ENCODE results near the gene NUDCD2. TPM values are rescaled to one million over a fixed set of nuclear protein-coding genes. Genes with fewer than 3 reads are reported as not detected.
A peak's percentile ranks its signal among the peaks of the same experiment; 100 is the strongest.

The NUDCD2 gene
- total RNA-seq, 4 donors from 2014 or later: 3.1 to 8.5 (median 6.7) TPM

GRCh38 chr5:163505368-163506094 is 45.6 kb upstream of the NUDCD2 start, which contains the start of gene MAT2B:
TSS of gene MAT2B (plus strand) at chr5:163505619. CDS start at chr5:163505687, 68 bp downstream.
- 0% methylated on average over 58 to 64 of the region's 64 CpGs for WGBS, 2 donors
- intact Hi-C loops (cut with DNase I; ENCODE audit: low total_unique reads): no loop called here
- peak within 1 kb of the TSS; percentile 64 for H3K4me3 ChIP-seq (ENCODE audit: low read depth, poor library complexity, severe bottlenecking)
- TF ChIP-seq POLR2A (IDR thresholded peaks at IDR 0.05) (peak in 1 of 2 donors; percentile 88), CTCF (IDR thresholded peaks at IDR 0.05) (peak in 1 of 3 donors; percentile 26)
- peak; percentile 94 to 99 for DNase-seq (ENCODE audit: low spot score in 2 of 2)

DNA sequence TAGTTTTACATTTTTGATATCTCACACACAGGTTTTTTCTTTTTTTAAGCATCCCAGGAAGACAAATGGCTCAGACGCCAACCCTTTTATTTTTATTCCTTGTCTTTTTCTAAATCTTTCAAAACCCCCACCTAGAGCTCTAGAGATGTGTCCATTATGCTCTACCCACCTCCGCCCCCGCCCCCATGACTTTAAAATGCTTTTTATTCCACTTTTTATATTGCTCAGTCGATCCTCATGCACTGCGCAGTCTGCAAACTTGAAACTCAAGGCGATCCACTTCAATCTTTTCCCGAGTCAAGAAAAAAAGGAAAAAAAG is 45.1 kb upstream of the NUDCD2 start:
- no peak for DNase-seq (ENCODE audit: low spot score in 2 of 2)
- intact Hi-C loops (cut with DNase I; ENCODE audit: low total_unique reads): no loop called here
- WGBS, 2 donors: 0 to 1% methylated on average over 7 of the region's 7 CpGs
- TF ChIP-seq POLR2A (IDR thresholded peaks at IDR 0.05) (no peak), CTCF (IDR thresholded peaks at IDR 0.05) (no peak)
- peak overlapping the region; percentile 64 for H3K4me3 ChIP-seq (ENCODE audit: low read depth, poor library complexity, severe bottlenecking)

GRCh38 chr5:163504079-163504931 is 44.4 kb upstream of the NUDCD2 start:
- no peak for TF ChIP-seq CTCF (IDR thresholded peaks at IDR 0.05)
- no peak for TF ChIP-seq POLR2A (IDR thresholded peaks at IDR 0.05)
- intact Hi-C loops (cut with DNase I; ENCODE audit: low total_unique reads): no loop called here
- no peak overlapping the region for H3K4me3 ChIP-seq (ENCODE audit: low read depth, poor library complexity, severe bottlenecking)
- 0% methylated on average over 27 of the region's 27 CpGs for WGBS, 2 donors
- DNase-seq (ENCODE audit: low spot score in 2 of 2): peak; percentile 59 to 89

GRCh38 chr5:163503106-163504078 is 43.5 kb upstream of the NUDCD2 start:
- intact Hi-C loops (cut with DNase I; ENCODE audit: low total_unique reads): no loop called here
- H3K4me3 ChIP-seq (ENCODE audit: low read depth, poor library complexity, severe bottlenecking): no peak overlapping the region
- WGBS, 2 donors: 0 to 1% methylated on average over 17 of the region's 17 CpGs
- DNase-seq (ENCODE audit: low spot score in 2 of 2): peak; percentile 69 to 89
- TF ChIP-seq POLR2A (IDR thresholded peaks at IDR 0.05) (no peak), CTCF (IDR thresholded peaks at IDR 0.05) (no peak)

DNA sequence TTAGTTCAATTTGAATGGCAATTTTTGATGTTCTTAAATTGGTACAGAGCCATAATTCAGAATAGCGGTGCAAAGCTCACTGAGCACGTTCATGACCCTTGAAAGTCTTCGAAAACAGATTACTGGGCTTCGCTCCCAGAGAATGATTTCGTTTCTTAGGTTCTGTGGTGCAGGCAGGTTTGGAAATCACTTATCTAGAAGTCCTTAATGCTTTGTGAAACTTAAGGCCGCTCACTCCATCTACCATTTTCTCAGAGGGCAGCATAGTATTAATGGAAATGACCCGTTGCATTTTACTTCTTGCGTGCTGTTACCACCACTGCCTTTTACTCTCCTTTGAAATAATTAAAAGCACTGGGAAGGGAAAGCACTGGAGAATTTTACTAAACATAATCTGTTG is 42.6 kb upstream of the NUDCD2 start:
- TF ChIP-seq POLR2A (IDR thresholded peaks at IDR 0.05) (no peak), CTCF (IDR thresholded peaks at IDR 0.05) (no peak)
- no peak for DNase-seq (ENCODE audit: low spot score in 2 of 2)
- WGBS, 2 donors: 78 to 79% methylated on average over 8 of the region's 8 CpGs
- no peak overlapping the region for H3K4me3 ChIP-seq (ENCODE audit: low read depth, poor library complexity, severe bottlenecking)
- intact Hi-C loops (cut with DNase I; ENCODE audit: low total_unique reads): no loop called here

Data from lower leg skin (tissue), 4 donors.